ENCODE data around the gene CACNA1D.
"Not testable (repeated sequence)": the region's sequence is repeated elsewhere in the genome, so short reads cannot be mapped to it uniquely, and the experiment has no call there.

CACNA1D gene

DNA sequence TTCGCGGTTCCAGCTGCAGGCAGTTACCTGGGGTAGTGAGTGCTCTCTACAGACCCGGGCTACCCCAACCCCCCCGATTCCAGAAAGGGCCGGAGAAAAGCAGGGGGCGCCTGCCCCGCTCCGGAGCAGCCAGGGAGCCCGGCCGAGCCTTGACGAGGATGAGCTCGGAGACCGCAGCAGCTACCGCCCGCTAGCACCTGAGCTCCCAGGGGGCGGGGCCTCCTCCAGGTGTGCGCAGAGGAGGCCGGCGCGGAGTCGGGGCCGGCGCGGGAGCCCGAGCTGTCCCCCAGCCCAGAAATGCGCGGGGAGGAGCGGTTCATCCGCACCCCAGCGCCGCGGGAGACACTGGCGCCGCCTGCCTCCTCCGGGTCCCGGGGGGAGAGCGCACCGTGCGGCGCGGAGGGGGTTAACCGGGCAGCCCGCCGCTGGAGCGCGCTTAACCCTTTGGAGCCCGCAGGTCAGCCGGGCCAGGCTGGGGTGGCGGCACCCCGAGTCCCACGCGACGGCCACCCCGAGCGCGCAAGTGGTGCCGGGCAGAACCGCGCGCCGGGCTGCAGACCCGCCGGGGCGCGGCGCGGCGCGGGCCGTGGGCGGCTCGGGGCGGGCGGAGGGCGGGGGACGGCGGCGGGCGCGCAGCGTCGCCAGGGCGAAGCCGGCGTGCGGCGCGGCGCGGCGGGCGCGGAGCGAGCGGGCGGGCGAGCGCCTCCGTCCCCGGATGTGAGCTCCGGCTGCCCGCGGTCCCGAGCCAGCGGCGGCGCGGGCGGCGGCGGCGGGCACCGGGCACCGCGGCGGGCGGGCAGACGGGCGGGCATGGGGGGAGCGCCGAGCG, at the start of gene CACNA1D:
CACNA1D (plus strand) TSS at position 649 of the 829 bp plus-strand sequence. CDS start 556 bp downstream, outside the sequence.
- peak; percentile 49 for DNase-seq

DNA sequence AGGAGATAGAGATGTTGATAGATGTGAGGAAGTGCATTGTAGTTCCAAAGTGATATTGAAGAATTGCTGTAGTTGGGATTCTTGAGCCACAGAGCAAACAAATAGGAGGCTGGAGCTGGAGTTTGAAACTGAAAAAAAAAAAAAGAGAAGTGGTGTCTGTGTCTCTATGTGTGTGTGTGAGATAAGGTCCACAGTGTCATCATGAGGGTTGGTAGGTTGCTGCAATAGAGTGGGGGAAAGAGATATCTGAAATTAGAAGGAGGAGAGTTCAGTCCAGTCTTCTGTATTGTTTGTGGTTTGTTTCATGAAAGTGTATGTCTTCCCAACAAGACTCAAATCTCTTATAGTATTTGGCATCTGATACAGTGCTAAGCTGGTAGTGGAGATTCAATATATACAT, 37.3 kb upstream of the CACNA1D start:
- no peak for DNase-seq

- DNase-seq, result no peak
Measured at GRCh38 chr3:53460326-53460725, 34.1 kb upstream of the CACNA1D start.

- no peak for DNase-seq
Measured at GRCh38 chr3:53464424-53464823, 30.0 kb upstream of the CACNA1D start.

GRCh38 chr3:53469758-53470157, 24.7 kb upstream of the CACNA1D start:
- DNase-seq, result not testable (repeated sequence)

- DNase-seq, result no peak
Measured at GRCh38 chr3:53473422-53473821, 21.0 kb upstream of the CACNA1D start.

GRCh38 chr3:53476372-53476771, 18.0 kb upstream of the CACNA1D start:
- not testable (repeated sequence) for DNase-seq

DNA sequence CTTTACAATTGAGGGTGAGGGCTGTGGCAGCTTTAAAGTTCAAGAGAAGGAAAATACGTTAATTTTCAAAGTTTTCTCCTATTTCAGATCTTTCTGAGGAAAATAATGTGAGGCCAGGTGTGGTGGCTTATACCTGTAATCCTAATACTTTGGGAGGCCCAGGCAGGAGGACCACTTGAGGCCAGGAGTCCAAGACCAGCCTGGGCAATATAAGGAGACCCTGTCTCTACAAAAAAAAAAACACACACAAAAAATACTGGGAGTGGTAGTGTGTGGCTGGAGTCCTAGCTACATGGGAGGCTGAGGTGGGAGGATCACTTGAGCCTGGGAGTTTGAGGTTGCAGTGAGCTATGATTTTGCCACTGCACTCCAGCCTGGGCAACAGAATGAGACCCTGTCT, 16.7 kb upstream of the CACNA1D start:
- not testable (repeated sequence) for DNase-seq

GRCh38 chr3:53478166-53478830, 16.1 kb upstream of the CACNA1D start:
- no peak for DNase-seq

- DNase-seq, result no peak
Measured at GRCh38 chr3:53478921-53479664, 15.3 kb upstream of the CACNA1D start.

- DNase-seq, result no peak
Measured at GRCh38 chr3:53482227-53482626, 12.2 kb upstream of the CACNA1D start.

DNA sequence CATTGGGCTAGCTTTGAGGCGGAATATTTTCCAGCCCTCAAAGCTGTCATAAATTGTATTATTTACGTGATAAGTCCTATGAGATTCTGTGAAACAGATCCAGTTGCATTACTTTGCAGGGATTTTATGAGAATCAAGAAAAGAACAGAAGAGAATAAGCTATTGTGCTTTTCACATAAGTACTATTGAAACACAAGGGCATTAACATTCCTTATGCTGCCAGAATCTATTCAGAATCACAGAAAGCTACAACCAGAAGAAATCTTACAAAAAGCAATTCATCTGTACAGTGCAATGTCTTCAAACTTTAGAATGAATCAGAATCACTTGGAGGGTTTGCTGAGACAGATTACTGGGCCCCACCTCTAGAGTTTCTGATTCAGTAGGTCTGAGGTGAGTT, 10.6 kb upstream of the CACNA1D start:
- no peak for DNase-seq

- DNase-seq, result no peak
Measured at GRCh38 chr3:53484984-53485383, 9.4 kb upstream of the CACNA1D start.

DNA sequence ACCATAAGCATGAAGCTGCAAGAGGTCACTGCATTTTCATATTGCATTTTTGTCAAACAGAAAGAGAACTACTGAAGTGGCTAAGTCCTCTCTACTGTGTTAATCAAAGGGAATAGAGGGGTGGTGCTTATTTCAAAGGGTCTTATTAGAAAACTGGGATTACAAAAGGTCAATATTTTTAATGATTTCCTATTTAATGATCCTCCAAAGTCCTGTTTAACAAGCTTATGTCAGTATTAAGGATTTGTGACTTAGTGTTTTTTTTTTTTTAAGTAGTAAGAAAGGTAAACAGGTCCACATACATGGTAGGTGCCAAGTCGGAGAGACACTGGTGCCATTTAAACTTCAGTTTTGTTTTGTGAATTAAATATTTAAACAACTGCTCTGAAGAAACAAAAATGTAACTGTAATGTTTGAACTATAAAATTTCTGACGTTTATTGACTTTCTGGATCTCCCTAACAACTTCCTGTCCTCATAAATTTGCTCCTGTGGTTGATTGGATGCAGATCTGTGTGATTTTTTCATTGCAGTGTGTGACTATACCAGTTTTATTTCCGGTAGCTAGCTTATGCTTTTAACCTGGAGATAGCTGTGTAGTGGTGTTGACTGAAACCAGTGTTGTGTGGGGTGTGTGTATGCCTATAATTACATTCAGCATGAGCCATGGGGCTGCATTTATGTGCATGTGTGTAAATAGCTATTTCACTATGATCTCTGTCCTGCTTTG, 8.6 kb upstream of the CACNA1D start:
- DNase-seq, result peak; percentile 53

GRCh38 chr3:53486961-53487654, 7.3 kb upstream of the CACNA1D start:
- DNase-seq, result no peak

DNA sequence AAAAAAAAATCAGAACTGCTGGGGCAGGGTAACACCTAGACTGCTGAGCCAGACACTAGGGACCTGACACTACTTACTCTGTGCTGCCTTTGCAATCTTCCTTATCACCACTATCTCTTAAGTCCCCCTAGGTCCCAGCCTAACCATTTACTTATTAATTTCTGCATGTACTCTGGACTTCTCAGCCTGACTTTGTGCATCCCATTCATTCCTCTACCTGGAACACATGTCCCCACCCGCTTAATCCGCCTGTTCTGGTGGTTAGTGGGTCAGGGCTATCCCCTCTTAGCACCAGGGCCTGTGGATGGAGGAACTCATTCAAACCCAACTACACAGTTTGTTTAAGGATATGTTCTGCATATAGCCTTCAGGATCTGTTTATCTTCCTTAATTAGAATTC, 5.0 kb upstream of the CACNA1D start:
- no peak for DNase-seq

GRCh38 chr3:53489787-53490458, 4.5 kb upstream of the CACNA1D start:
- no peak for DNase-seq

- DNase-seq, result no peak
Measured at GRCh38 chr3:53490459-53490968, 3.9 kb upstream of the CACNA1D start.

DNA sequence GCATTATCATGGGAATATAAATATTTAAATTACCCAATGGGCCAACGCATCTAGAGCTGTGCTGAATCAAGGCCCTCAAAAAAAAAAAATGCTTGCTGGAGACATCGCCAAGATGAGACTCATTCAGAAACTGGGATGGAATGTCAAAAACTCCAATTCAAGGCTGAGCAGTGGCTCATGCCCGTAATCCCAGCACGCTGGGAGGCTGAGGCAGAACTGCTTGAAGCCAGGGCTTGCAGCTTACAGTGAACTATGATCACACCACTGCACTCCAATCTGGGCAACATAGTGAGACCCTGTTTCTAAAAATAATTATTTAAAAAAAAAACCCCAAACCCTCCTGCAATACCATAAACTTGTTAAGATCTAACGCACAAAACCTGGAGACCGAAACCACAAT, 3.1 kb upstream of the CACNA1D start:
- DNase-seq, result no peak

- DNase-seq, result no peak
Measured at GRCh38 chr3:53493595-53493962, 832 bp upstream of the CACNA1D start.

GRCh38 chr3:53495146-53495519, 722 bp downstream of the CACNA1D start:
- no peak for DNase-seq
